AG04449 (cell line): Measurements from ENCODE around the gene ZBTB46.

Source experiments
- CTCF ChIA-PET: fragments of 350-600 bp; formaldehyde crosslinking; extraction: SDS; loops from one replicate; lab custom pipeline; 2021; ENCODE audit warnings: antibody characterized with exemption; lab: Yijun Ruan, JAX
- POLR2A ChIA-PET: fragments of 400-600, 350-600 bp; formaldehyde crosslinking; extraction: SDS; loops from one replicate; lab custom pipeline; 2020; ENCODE audit warnings: antibody characterized with exemption, inconsistent platforms; lab: Yijun Ruan, JAX
- DNase-seq: peaks from one replicate; pipeline ENCODE4 v3.0.0-alpha.2; 2010; ENCODE audit warnings: low read depth, low spot score
- H3K4me3 ChIP-seq: 2 replicates; pipeline ENCODE4 v1.5.1; 2011; ENCODE audit warnings: low read depth, mild to moderate bottlenecking, control low read depth, low read length
- TF ChIP-seq, protein P1 (sequence below): IDR thresholded peaks from one replicate; pipeline ENCODE4 v1.5.1; 2011; ENCODE audit warnings: mild to moderate bottlenecking, moderate library complexity, low read length, control low read depth, inconsistent platforms; ENCODE audit not compliant: insufficient read depth; ENCODE audit errors: missing control alignments

Gene ZBTB46

DNA sequence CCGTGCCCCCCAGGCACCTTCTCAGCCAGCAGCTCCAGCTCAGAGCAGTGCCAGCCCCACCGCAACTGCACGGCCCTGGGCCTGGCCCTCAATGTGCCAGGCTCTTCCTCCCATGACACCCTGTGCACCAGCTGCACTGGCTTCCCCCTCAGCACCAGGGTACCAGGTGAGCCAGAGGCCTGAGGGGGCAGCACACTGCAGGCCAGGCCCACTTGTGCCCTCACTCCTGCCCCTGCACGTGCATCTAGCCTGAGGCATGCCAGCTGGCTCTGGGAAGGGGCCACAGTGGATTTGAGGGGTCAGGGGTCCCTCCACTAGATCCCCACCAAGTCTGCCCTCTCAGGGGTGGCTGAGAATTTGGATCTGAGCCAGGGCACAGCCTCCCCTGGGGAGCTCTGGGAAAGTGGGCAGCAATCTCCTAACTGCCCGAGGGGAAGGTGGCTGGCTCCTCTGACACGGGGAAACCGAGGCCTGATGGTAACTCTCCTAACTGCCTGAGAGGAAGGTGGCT, 133.7 kb downstream of the ZBTB46 start:
- POLR2A ChIA-PET, result interaction anchor here (1.0 kb wide), 1 partner anchor 15 kb away, joined by 3 read pairs; no protein-coding TSS in a partner anchor
- no peak overlapping the region for H3K4me3 ChIP-seq
- TF ChIP-seq, protein P1, sequence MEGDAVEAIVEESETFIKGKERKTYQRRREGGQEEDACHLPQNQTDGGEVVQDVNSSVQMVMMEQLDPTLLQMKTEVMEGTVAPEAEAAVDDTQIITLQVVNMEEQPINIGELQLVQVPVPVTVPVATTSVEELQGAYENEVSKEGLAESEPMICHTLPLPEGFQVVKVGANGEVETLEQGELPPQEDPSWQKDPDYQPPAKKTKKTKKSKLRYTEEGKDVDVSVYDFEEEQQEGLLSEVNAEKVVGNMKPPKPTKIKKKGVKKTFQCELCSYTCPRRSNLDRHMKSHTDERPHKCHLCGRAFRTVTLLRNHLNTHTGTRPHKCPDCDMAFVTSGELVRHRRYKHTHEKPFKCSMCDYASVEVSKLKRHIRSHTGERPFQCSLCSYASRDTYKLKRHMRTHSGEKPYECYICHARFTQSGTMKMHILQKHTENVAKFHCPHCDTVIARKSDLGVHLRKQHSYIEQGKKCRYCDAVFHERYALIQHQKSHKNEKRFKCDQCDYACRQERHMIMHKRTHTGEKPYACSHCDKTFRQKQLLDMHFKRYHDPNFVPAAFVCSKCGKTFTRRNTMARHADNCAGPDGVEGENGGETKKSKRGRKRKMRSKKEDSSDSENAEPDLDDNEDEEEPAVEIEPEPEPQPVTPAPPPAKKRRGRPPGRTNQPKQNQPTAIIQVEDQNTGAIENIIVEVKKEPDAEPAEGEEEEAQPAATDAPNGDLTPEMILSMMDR, result no peak
- CTCF ChIA-PET, result interaction anchor here (2.2 kb wide), 1 partner anchor 78 kb away, joined by 6 read pairs; no protein-coding TSS in a partner anchor
- DNase-seq, result no peak

GRCh38 chr20:63696628-63697356, 134.3 kb downstream of the ZBTB46 start, which contains the start of gene TNFRSF6B:
Gene TNFRSF6B (plus strand): TSS chr20:63696652. CDS start chr20:63696768, 116 bp downstream.
- peak within 1 kb of the TSS; percentile 12 for H3K4me3 ChIP-seq
- DNase-seq, result no peak
- POLR2A ChIA-PET, result interaction anchor here (1.0 kb wide), 1 partner anchor 15 kb away, joined by 3 read pairs; no protein-coding TSS in a partner anchor
- CTCF ChIA-PET, result no interaction called here
- TF ChIP-seq, protein P1, result no peak

DNA sequence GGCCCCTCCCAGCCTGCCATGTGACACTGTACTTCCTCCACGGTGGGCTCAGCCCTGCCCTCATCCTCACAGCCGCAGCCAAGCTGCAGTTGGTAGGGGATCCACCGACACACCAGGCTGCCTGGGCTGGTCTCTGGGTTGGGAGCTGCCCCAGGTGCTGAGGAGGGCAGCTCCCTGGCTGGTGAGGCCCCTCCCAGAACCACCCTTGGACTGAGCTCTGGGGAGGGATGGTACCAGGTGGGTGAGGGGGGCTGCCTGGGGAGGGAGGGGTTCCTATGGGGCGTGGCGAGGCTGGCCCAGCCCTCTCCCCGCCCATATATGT, 134.8 kb downstream of the ZBTB46 start:
- H3K4me3 ChIP-seq, result no peak overlapping the region
- CTCF ChIA-PET, result no interaction called here
- no peak for DNase-seq
- POLR2A ChIA-PET, result interaction anchor here (0.9 kb wide), 1 partner anchor 14 kb away, joined by 4 read pairs; no protein-coding TSS in a partner anchor
- TF ChIP-seq, protein P1, result no peak

- ChIA-PET POLR2A (interaction anchor here (0.9 kb wide), 1 partner anchor 13 kb away, joined by 4 read pairs; no protein-coding TSS in a partner anchor), CTCF (no interaction called here)
- H3K4me3 ChIP-seq, result no peak overlapping the region
- TF ChIP-seq, protein P1, result no peak
- no peak for DNase-seq
Observed at GRCh38 chr20:63695424-63696305, 135.4 kb downstream of the ZBTB46 start.

DNA sequence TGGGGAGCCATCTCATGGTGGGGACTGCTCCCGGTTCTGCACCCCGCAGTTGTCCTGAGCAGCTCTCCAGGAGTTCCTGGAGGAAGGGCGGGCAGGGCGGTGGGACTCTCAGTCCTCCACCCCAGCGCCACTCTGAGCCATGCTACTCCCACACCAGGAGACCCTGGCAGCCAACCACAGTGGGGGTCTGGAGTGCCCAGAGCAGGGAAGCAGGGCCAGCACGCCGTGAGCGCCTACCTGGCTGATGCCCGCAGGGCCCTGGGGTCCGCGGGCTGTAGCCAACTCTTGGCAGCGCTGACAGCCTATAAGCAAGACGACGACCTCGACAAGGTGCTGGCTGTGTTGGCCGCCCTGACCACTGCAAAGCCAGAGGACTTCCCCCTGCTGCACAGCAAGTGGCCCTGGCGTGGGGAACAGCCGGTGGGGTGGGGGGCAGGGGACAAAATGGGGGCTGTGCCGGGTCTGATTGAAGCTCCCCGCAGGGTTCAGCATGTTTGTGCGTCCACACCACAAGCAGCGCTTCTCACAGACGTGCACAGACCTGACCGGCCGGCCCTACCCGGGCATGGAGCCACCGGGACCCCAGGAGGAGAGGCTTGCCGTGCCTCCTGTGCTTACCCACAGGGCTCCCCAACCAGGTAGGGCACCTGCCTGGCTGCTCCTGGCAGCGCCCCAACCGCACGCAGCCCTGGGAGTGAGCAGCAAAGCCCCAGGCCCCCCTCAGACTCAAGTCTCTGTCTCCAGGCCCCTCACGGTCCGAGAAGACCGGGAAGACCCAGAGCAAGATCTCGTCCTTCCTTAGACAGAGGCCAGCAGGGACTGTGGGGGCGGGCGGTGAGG, 136.3 kb downstream of the ZBTB46 start:
- CTCF ChIA-PET, result no interaction called here
- TF ChIP-seq, protein P1, result no peak
- POLR2A ChIA-PET, result no interaction called here
- no peak for DNase-seq
- H3K4me3 ChIP-seq, result no peak overlapping the region
